ENCODE data around the gene PTCD2.

PTCD2 gene, protein sequence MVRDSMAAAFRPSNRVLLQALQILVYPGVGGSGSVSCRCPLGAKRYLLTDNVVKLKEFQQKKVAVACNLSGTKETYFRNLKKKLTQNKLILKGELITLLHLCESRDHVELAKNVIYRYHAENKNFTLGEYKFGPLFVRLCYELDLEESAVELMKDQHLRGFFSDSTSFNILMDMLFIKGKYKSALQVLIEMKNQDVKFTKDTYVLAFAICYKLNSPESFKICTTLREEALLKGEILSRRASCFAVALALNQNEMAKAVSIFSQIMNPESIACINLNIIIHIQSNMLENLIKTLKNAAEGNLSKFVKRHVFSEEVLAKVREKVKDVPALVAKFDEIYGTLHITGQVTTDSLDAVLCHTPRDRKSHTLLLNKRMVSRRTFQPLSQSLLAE

DNA sequence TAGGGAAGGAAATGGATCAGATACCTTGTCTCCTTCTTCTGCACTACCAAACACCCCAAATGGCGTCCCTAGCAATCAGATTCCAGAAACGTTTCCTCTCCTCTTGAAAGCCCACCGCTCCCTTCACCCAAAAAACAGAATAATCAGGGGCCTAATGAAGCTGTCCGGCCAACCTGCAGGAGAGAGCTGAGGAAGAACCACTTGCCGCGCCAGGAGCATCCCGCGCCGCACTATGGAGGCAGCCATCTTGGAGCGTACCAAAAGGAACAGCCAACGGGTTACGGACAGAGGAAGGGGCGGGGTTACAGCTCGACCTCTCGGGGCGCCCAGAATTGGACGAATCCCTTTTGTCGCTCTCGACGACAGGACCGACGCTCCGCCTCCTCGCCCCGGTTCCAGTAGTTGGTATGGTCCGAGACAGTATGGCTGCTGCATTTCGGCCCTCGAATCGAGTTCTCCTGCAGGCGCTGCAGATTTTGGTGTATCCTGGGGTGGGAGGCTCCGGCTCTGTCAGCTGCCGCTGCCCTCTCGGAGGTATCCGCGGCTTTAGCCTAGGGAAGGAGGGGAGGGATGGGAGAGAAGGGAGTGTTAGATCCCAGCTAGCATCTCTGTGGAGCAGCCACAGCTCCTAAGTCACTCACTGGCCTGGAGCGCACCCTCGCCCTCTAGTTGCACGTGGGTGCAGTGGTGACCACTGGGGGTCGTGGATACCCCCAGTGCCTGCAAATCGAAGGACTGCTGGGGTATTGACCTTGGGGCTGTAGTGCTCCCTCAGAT lies at the start of gene PTCD2, which contains the start of gene MRPS27:
PTCD2 (plus strand) TSS at position 398 of the 777 bp plus-strand sequence; CDS start at position 408, 10 bp downstream.
MRPS27 (minus strand) TSS at position 265 of the 777 bp plus-strand sequence; CDS start at position 246, 19 bp downstream.
- DNase-seq, result peak; percentile 99

DNA sequence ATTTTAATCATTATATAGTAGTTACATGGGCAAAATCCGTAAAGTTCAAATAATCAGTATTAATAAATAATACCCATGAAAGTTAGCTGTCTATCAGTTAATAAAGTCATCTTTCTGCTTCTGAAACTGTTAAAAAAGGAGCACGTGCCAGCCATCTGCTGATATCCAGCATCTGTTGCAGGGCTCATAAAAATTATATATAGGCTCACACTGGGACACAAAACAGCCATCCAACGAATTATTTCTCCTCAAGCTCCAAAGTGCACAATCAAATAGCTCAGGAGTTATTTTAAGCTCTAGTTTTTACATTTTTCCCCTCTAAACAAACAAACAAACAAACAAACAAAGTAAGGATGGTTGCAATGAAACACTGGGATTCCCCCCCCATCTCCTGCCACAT lies 48.5 kb upstream of the PTCD2 start:
- no peak for DNase-seq

DNA sequence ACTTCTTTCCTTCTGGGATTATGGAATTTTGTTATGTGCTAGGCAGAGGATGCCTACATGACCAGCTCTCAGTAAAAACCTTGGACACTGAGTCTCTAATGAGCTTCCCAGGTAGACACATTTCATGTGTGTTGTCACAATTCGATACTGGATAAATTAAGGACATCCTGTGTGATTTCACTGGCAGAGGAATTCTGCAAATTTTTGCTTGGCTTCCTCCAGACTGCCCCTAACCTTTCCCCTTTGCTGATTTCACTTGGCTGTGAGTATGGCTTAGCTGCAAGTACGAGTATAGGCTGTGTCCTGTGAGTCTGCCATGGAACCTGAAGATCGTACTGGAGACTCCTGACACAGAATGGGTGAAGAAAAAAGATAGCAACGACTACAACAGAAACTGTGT lies 47.8 kb upstream of the PTCD2 start:
- DNase-seq, result no peak

- DNase-seq, result no peak
Observed at GRCh38 chr5:72273547-72273946, 46.6 kb upstream of the PTCD2 start.

- no peak for DNase-seq
Observed at GRCh38 chr5:72276219-72276752, 43.9 kb upstream of the PTCD2 start.

DNA sequence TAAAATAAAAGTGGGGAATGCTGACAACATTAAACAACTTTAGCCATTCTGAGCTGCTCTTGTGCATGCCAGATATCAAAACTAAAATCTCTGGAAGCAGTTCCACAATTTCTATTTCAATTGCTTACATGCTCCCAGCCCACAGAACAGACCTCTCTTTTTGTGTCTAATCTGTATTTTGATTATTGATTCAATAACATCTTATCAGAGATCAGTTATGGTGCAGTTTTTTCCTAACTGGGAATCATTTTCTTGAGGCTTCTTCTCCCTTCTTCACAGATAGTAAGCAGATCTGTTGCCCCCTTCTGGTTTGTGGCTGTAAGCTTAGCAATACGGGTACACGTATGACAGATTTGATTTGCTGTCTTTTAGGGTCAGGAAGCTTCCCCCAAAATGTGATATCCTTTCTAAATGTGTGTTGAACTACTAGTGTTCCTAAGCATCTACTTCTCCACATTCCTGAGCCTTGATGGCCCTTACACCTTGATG lies 39.5 kb upstream of the PTCD2 start:
- peak; percentile 61 for DNase-seq

DNA sequence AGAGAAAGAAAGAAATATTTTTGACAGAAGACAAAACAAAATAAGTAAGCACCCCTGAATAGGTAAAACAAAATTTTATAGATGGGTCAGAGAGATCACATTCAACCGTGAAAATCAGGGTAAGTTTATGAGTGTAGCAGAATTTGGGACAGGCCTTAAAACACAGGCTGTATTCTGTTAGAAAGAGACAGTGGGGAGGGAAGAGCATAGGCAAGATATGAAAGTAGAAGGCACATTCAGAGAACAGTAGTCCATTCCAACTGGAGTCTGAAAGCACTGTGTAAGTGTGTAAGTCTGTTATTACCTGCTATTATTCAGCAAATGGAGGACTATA lies 38.8 kb upstream of the PTCD2 start:
- no peak for DNase-seq

DNA sequence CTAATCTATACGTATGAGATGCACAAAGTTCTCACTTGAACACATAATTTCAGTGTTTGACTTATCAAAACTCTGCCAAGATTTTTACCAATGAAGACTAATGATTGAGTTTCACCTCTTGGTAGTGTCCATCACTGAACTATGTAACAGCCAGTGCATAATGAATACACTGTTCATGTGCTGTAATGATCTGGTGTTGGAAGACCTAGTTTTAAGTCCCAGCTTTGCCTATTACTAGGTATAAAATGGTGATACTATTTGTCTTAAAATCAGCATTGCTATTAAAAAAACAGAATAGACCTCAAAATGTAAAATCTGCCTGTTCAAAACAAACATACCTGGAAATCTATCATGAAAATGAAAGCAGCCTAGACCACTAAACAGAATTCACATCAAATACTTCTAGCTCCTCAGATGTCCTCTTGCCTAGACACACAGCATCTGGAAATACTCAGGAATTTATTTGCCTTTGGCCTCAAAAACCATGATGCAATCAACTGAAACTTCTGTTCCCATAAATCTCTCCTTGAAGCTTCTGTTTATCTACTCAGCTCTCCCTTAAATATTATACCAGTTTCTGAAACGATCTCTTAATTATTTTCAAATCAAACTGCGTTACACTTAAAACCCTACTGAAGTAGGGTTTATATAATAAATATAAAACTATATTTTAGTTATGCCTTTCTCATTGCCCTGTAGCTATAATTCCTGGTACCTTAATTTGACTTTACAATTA lies 38.2 kb upstream of the PTCD2 start:
- DNase-seq, result peak; percentile 39

DNA sequence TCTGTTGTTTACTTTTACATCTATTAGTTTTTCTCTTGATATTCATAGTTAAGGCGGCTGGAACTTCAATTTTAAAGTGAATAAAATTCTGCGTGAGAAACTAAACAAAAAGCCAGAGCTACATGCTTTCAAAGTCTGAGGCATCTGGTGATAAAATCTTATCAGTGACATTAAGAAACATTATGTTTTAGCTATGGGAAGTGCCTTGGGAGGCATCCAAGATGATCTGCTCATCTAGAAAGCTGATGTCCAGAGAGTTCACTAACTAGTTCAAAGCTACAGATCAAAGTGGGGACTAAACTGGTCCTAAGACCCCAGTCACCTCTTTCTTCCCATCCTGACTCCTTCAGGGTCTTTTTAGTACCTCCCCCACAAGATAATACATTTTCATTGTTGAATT lies 37.3 kb upstream of the PTCD2 start:
- DNase-seq, result no peak

DNA sequence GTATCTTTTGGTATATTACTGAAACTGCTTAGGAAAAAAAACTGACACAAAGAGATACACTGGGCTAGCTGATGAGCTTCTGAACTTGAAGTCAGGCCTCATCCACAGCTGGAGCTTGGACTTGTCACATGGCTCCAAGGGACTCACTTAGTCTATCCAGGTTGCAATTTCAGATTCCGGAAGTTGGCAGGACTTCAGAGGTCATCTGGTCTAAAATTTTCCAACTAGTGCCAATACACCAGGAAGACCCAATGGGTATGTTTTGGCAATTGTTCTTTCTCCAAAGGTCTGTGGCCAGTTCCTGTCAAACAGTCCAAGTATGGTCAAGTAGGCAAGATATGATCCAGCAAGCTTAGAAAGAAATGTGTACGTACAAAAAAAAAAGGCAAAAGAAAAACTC lies 36.8 kb upstream of the PTCD2 start:
- no peak for DNase-seq

DNA sequence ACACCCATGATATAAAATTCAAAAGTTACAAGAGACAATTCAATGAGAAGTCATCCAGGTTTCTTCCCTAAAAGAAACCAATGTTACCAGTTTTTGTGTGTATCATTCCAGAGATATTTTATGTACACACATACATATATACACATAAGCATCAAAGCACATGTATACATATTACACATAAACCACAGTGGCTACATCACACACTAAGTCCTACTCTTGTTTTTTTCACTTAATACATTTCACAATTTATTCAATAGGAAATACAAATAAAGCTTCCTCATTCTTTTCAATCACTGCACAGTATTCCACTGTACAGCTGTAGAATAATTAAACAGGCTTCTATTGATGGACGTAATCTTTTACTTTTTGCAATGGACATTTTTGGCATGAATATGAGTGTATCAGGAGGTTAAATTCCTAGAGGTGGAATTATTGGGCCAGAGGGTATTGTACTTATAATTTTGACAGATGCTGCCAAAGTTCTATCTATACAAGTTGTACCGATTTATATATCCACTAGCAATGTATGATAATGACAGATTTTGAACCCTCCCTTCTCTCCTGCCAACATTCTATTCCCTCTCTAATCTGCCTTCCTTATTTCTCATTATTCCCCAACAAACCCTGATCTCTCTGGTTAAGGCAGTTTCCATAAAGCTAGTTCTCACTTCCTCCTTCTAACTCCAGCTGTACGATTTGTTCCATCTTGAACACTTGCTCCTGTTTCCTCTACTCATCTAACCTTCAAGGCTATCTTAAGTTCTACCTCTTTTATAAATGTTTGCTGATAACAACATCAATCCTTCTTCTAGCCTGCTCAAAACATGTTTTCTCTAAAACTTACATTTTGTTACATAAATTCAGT lies 35.4 kb upstream of the PTCD2 start:
- DNase-seq, result no peak

DNA sequence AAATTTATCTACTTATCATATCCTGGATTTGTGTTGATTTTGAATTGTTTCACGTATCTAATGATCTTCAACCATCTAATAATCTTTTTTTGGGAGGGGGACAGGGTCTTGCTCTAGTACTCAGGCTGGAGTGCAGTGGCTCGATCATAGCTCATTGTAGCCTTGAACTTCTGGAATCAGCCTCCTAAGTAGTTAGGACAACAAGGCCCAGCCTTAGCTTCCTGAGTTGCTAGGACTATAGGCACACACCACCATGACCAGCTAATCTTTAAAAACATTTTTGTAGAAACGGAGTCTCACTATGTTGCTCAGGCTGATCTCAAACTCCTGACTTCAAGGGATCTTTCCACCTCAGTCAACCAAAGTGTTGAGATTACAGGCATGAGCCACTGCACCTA lies 34.8 kb upstream of the PTCD2 start:
- no peak for DNase-seq

GRCh38 chr5:72286798-72287197 lies 33.4 kb upstream of the PTCD2 start:
- no peak for DNase-seq

- DNase-seq, result no peak
Observed at GRCh38 chr5:72288924-72289323, 31.2 kb upstream of the PTCD2 start.

- no peak for DNase-seq
Observed at GRCh38 chr5:72290356-72291133, 29.6 kb upstream of the PTCD2 start.

DNA sequence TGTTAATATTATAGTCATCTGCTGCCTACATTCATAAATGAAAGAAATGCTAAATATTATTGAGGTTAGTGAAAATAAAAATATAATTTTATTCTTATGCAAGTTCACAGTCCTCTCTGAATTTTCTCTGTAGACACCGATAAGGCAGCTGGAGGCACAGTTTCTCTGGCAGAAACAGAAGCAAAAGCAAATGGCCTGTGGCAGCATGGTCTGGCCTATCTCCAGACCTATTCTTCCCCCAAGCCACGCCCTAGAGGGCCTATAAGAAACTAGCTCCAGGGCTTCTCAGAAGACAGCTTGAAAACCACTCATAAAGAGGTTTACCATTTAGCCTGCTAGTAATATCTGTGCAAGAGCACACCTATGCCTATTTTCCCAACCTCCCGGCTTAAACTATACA lies 28.6 kb upstream of the PTCD2 start:
- DNase-seq, result no peak

- DNase-seq, result no peak
Observed at GRCh38 chr5:72292411-72292810, 27.8 kb upstream of the PTCD2 start.

DNA sequence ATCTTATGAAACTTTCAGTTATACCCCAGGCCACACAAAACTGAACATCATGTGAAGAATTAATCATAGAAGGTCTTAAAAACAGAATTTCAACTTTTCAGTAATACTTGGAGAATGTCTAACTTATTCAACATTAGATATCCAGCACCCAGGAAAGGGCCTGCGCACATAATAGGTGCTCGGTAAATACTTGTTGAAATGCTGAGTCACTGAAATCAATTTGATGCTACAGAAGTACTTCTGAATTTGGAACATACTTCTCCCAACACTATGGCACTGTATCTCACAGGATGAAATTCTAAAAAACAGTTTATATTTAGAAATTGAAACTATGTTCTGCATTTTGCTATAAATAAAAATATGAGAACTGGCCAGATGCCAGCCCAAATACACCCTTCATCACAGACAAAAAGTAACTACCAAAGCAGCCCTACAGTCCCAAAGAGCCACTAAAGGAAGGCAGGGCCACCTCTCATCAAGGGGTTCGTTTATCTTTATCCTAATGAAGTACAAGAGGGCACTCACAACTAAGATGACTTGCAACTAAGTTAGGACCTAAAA lies 26.6 kb upstream of the PTCD2 start:
- DNase-seq, result no peak

DNA sequence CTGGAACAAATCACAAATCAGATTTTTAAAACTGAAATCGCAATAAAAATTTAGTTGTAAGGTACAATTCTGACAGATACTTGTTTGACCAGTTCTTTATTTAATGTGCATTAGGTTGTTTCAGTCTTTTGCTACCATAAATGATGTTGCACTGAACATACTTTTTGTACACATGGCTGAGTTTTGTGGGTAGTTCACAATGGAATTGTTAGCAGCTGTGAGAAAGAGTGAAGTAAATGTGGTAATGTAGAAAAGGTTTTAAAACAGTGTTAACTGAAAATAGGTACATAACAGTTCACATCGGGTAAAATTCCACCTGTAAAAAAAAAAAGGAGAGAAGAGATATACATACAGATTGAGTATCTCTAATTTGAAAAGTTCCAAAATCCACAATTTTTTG lies 25.7 kb upstream of the PTCD2 start:
- no peak for DNase-seq

GRCh38 chr5:72295539-72295938 lies 24.6 kb upstream of the PTCD2 start:
- DNase-seq, result no peak

GRCh38 chr5:72296256-72296655 lies 23.9 kb upstream of the PTCD2 start:
- DNase-seq, result no peak

Data from eye (tissue), 1 donor.